ENCODE data around the gene ZNF710.

Gene ZNF710

DNA sequence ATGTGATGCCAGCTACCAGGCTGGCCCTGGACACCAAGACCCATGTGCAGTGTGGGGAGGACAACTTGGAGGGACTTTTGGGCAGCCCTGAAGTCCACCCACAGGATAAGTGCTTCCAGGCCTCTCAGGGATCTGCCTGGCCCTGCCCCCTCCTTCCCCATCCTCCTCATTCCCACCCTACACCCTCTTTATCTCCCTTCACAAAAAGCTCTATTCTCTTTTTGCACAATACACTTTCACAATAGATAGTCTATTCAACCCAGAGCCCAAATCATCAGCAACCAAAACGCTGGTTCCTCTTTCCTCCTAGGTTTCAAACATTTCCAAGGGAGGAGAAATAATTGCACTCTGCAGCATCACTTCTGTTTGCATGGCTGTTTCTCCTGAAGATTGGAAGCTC is 7.8 kb upstream of the ZNF710 start:
- DNase-seq, result no peak

- no peak for DNase-seq
These were observed 4.0 kb upstream of the ZNF710 start for GRCh38 chr15:89997079-89997478.

DNA sequence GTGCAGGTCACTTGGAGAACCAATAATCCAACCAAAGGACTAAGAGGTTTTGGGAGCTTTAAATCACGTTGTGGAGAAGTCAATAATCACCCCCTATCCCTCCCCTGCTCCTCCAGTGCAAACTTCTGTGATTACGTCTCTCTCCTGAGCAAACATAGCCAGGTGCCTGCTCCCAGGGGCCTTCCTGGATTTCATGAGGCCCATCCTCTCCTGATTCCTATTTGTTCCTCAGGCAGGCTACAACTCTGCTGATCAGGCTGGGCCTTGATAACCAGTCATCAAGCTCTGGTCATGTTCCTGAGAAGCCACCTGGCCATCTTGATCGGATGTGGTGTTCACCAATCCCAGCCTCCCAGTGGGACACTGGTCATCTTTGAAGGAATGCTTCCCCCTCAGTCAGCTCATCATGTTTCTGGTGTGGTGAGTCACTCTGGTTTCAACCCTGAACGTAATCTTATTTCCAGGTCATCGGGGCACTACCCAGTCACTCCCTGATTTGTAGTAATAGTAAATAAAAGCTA is 2.9 kb upstream of the ZNF710 start:
- no peak for DNase-seq

GRCh38 chr15:89998923-89999675 is 2.0 kb upstream of the ZNF710 start:
- DNase-seq, result no peak

- no peak for DNase-seq
These were observed 1.4 kb upstream of the ZNF710 start for GRCh38 chr15:89999676-90000185.

DNA sequence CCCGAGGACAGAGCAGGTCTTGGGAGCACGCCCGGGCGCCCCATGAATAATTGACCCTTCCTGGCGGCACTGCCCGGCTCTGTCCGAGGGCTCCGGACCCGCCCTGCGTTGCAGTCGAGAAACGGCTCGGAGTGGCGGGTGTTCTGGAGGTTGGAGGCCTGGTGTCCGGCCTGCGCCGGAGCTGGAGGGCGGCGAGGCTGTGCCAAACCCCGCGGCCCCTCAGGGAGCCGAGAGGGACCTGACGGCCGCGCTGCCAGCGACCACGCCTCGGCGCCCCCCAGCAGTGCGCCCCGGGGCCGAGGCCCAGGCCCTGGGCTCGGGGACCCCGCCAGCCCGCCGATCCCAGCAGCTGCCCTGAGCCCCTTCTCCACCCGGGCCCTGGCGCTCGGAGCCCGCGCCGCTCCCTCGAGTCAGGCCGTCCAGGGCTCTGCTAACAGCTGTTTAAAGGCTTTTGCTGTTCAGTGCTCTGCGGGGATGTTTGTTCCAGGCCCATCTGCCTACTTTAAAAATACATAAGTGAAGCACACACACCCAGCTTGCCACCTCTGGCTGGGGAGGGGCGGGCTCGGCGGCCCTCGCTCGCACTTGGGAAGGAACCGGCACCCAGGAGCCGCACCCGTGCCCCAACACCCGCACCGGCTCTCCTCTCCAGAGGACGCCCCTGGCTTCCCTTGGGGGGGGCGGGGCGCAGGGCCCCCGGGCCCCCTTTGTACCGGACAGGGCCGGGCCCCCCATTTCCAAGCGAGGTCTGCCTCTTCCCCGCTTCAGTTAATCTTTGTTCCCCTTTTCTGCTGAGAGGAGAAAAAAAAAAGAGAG is 730 bp upstream of the ZNF710 start:
- DNase-seq, result peak in 1 of 2 donors; percentile 23

DNA sequence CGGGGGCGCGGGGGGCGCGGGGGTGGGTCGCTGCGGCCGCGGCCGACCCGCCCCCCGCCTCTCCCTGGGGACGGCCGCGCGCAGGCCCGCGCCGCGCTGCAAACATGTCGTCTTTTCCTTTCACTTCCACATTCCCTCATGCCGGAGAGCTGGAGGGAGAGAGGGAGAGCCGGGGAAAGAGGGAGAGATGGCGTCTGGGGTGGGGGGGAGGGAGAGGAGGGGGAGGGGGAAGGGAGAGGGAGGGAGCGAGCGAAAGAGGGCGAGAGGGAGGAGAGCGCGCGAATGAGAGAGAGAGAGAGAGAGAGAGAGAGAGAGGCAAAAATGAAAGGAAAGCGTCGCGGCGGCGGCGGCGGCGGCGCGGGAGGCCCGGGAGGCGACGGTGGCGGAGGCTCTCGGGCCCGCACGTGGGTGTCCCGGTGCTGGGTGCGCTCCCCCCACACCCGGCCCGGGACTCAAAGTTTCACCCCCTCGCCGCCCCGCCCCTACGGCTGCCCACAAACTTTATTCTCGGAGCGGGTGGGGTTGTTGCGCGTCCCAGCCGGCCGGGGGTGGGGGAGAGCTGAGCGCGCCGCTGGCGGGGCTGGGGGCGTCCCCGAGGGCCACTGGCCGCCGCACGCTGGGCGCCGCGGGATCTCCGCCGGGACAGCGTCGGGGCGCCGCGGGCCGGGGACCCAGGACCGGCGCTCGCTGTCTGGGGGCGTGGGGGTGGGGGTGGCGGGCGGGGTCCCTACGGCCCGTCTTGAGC is 731 bp downstream of the ZNF710 start:
- peak; percentile 66 to 70 for DNase-seq

DNA sequence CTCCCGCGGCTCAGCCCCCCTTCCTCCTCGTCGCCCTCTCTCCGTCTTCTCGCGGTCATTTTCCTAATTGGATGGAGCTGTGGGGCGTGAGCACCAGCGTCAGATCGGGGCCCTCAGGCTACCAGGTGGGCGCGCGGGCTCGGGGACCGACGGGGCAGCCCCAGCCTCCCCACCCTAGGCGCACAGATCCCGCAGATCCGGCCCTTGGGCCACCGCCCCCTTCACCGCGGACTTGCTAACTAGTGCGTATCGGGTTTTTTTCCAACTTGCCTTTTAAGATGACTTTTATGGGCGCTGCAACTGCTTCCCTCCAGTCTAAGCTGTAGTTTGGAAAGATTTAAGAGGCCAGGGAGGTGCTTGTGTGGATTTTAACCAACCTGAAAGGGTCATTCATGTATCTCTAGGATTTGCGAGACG is 1.3 kb downstream of the ZNF710 start:
- peak; percentile 31 to 35 for DNase-seq

DNA sequence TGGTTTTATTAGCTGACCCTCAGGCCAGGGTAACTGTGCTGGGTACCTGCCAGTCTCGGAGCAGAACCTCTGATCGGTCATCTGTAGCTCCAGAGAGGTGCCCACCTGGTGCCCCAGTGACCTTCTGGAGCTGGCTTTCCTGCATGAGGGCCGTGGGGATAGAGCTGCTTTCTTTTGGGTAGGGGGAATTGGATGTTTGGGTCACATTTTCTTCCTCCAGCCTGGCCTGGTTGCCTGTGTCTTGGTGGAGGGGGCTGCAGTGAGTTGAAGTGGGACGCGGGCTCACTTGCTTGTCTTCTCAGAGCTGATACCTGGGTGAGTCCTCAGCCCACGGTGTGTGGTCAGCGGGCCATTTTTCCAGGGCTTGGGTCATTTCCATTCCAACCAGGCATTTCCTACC is 2.6 kb downstream of the ZNF710 start:
- DNase-seq, result no peak

DNA sequence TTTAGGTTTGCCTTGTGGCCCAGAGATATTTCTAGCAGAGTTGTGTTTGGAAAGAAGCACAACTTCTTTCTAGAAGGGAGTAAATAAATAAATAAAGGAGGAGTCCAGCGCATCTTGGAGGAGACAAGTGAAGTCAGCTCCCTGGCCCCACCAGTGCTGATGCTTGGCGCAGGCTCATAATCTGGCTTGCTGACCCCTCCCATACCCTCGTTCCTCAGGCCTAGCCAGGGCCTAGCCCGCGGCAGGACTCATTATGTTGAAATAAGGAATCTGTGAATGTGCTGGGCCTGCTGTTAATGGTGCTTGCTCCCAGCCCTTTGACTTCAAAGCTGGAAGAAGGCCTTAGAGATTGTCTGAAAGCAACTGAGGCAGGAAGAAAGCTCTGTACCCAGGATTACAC is 3.1 kb downstream of the ZNF710 start:
- DNase-seq, result no peak

GRCh38 chr15:90004671-90005070 is 3.5 kb downstream of the ZNF710 start:
- peak in 1 of 2 donors; percentile 61 for DNase-seq

DNA sequence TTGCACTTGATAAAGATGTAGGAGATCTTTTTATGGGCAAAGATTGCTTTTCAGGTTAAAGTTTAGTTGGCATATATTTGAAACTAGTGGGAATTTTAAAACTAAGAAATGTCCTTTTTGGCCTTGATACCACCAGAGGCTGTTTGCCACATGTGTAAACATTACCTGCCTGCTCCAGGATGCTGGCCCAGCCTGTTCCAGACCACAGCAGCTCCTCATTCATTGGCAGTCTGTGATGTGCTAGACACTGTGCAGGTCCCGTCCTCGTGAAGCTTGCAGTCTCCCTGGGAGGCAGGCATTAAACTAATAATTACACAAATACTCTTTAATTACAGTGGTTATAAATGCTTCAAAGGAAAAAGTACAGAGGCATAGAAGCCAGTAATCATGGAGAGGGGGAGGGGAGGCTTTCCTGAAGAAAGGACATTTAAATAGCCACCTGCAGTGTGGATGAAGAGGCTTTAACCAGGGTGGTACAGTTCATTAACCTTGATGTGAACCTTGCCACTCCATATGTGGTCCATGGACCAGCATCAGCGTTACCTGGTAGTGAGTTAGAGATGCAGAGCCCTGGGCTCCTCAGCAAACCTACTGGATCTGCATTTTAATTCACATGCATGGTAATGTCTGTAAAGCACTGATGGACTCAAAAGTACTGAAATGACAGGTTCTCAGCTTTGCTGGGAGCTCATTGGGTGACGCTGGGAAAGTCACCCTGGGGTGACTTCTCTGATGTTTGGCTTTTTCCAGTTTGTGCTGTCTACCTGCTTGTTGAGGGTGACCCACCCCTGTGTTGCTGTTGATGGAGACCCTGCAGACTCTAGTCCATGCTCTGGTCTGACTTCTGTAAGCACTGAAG is 5.3 kb downstream of the ZNF710 start:
- DNase-seq, result no peak

GRCh38 chr15:90007076-90007460 is 5.9 kb downstream of the ZNF710 start:
- DNase-seq, result no peak

GRCh38 chr15:90008607-90009006 is 7.5 kb downstream of the ZNF710 start:
- DNase-seq, result no peak

DNA sequence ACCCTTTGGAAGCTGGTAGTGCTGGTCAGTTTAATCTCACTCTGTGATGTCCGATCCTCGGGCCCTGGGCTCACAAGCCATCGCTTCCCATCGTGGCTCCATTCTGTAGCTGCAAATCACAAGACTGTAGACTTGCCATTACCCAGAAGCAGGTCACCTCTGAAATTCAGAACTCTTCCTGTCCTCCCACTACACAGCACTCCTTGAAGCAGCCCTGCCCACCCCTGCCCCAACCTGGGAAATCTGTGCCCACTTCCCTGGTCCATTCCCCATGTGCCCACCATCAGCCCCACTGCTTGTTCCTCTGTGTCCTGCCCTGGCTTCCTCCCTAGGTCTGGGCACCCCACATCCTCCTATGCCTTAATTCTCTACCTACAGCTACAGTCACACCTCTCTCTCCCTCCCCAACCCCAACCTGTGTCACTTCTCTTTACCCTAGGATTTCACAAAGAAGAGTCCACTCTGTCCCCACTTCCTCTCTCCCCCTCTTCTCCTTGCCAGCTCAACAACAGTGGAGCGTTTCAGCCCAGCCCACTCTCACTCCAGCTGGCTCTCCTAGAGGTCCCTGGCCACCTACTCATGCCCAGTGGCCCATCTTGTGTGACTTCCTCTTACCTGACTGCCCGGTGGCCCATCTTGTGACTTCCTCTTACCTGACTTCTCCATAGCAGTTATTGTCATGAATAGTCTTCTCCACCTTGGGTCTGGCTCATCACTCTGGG is 8.3 kb downstream of the ZNF710 start:
- no peak for DNase-seq

DNA sequence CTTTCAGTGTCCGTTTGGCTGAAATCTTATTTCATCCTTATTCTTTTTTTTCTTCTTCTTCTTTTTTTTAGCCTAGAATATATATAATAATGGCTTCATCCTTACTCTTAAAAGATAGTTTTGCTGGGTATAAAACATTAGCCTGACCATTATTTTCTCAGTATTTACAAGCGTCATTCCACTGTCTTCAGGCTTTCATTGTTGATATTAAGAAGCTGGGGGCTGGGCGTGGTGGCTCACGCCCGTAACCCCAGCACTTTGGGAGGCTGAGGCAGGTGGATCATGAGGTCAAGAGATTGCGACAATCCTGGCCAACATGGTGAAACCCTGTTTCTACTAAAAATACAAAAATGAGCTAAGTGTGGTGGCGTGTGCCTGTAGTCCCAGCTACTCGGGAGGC is 10.6 kb downstream of the ZNF710 start:
- no peak for DNase-seq

DNA sequence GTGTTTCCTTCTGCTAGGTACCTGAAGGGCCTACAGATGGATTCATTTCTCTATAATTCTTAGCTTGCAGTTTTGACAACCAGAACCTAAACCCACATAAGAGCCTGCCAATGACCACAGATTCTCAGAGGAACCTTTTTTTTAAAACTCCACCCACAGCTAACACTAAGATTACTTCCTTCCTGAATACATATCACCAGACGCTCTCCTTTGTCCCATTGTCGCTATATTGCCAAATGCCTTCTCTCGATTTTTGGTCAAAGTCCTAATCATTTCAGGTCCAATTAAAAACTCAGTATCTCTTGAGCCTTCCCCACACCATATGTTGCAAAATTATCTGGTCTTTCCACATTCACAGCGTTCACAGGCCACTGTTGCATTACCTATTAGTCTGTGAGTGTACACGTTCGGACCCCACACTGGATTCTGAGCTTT is 12.4 kb downstream of the ZNF710 start:
- DNase-seq, result peak in 1 of 2 donors; percentile 58

GRCh38 chr15:90015294-90015693 is 14.2 kb downstream of the ZNF710 start:
- DNase-seq, result no peak

DNA sequence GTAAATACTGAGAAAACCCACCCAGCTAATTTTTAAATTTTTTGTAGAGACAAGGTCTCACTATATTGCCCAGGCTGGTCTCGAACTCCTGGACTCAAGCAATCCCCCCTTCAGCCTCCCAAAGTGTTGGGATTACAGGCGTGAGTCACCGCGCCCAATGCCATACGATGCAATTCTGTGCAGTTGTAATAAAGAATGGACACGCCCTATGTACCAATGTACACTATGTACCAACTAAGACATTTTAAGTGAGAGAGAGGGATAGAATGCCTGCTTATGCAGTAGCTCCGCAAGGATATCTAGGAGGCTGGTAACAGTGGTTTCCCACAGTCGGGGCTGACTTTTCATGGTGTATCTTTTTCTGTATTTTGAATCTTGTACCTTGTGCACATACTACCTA is 14.6 kb downstream of the ZNF710 start:
- no peak for DNase-seq

DNA sequence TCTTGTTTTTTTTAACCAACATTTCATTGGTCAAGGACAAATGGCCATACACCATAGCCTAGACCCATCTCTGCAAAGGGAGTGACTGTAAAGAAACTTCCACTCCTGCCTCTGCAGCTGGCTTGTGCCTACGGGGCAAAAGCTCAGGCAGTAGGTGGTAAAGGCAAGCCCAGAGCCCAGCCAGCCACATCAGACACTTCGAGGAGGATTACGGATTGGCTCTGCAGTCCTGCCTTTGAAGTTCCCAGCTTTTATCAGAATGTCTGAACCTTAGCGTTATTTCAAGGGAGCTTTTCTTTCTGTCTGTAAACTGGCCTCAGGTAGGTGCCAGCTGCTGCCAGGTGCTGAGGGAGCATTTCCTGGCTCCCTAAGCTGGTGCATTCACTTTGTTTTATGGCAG is 15.6 kb downstream of the ZNF710 start:
- no peak for DNase-seq

GRCh38 chr15:90018216-90018831 is 17.2 kb downstream of the ZNF710 start:
- DNase-seq, result no peak

Measured in CD4-positive, alpha-beta T cell treated with Interleukin-1 beta for 1 hour (primary cell).